ENCODE results near the gene PTGER4.
"Not testable (repeated sequence)": the region's sequence is repeated elsewhere in the genome, so short reads cannot be mapped to it uniquely, and the experiment has no call there.

Gene PTGER4

DNA sequence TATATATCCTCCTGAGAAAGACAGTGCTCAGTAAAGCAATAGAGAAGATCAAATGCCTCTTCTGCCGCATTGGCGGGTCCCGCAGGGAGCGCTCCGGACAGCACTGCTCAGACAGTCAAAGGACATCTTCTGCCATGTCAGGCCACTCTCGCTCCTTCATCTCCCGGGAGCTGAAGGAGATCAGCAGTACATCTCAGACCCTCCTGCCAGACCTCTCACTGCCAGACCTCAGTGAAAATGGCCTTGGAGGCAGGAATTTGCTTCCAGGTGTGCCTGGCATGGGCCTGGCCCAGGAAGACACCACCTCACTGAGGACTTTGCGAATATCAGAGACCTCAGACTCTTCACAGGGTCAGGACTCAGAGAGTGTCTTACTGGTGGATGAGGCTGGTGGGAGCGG is 12.2 kb downstream of the PTGER4 start:
- no peak for DNase-seq

DNA sequence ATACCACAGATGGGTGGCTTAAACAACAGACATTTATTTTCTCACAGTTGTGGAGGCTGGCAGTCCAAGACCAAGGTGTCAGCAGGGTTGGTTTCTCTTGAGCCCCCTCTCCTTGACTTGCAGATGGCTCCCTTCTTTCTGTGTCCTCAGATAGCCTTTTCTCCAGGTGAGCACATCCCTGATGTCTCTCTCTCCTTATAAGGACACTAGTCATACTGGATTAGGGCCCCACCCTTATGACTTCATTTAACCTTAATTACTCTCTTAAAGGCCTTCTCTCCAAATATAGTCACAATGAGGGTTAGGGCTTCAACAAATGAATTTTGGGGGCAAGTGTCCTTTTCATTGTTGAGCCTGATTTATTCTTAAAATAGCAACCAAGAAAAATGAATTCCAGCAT is 14.7 kb downstream of the PTGER4 start:
- DNase-seq, result no peak

DNA sequence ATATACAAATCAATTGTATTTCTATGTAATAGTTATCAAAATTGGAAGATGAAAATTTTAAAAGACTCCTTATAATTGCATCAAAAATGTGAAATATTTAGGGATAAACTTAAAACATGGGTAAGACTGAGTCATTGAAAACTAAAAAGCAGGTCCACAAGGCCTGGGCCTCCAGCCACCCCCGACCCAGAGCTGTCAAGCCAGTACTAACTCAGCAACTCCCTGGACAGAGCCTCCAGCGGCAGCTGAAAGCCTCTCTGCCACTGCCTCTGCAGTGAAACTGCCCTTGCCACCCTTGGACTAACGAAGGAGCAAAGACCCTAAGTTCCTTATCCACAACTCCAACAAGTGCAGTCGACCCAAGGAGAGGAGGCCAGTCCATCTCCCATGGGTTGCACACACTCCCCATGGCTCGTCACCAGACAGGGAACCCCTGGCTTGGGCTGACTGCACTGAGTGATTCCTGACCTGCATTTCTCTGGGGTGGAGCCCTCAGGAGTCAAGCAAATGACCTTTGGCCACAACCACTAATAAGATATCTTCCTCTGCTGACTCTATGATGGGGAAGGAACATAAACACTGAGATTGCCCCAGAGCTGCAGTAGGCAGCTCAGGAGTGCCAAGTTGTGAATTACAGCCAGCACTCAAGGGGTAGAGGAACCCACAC is 20.5 kb downstream of the PTGER4 start:
- no peak for DNase-seq

DNA sequence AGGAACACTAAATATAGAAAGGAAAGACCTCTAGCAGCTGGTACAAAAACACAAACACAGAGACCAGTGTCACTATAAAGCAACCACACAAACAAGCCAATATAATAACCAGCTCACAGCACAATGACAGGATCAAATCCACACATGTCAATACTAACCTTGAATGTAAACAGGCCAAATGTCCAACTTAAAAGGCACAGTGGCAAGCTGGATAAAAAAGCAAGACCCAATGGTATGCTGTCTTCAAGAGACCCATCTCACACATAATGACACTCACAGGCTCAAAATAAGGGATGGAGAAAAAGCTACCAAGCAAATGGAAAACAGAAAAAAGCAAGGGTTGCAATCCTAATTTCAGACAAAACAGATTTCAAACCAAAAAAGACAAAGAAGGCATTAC is 22.3 kb downstream of the PTGER4 start:
- not testable (repeated sequence) for DNase-seq

DNA sequence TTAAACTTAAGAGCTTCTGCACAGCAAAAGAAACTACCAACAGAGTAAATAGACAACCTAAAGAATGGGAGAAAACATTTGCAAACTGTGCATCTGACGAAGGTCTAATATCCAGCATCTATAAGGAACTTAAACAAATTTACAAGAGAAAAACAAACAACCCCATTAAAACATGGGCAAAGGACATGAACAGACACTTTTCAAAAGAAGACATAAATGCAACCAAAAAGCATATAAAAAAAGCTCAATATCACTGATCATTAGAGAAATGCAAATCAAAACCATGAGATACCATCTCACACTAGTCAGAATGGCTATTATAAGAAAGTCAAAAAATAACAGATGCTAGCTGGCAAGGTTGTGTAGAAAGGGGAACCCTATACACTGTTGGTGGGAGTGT is 25.8 kb downstream of the PTGER4 start:
- not testable (repeated sequence) for DNase-seq

DNA sequence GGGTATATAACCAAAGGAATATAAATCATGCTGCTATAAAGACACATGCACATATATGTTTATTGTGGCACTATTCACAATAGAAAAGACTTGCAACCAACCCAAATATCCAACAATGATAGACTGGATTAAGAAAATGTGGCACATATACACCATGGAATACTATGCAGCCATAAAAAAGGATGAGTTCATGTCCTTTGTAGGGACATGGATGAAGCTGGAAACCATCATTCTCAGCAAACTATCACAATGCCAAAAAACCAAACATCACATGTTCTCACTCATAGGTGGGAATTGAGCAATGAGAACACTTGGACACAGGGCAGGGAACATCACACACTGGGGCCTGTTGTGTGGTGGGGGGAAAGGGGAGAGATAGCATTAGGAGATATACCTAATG is 30.9 kb downstream of the PTGER4 start:
- DNase-seq, result not testable (repeated sequence)

DNA sequence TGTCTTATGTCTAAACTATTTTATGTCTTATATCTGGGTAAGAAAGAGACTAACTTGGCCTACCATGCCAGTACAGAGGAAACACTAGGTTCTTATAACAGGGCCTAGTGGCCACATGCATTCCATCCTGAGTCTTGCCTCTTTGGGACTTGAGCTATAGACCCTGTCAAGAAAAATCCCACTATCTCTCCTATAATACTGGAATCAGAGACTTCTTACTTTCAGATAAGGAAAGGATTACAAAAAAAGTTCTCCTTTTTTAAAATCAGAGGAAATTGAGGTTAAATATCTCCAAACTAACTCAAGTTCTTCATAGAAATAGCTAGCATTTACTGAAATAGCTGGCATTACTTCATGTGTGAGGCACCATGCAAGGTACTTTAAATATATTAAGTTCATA is 34.3 kb downstream of the PTGER4 start:
- no peak for DNase-seq

DNA sequence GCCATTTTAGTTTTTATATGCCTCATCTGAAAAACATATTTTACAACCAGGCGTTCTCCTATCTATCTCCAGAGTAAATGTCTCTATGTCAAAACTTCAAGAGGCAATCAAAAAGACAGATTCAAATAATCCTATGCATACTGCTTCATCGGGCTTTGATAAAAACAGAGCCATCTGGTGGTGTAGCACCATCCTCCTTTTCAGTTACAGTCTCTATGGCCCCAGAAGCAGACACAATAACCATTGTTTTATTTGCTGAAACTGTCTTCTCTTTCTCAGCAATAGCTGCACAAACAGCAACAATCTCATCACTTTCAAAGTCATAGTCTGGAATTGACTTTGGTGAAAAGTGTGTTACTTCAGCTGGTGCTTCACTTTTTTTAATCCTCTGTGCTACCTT is 36.3 kb downstream of the PTGER4 start:
- DNase-seq, result peak in 1 of 2 experiments; percentile 26

DNA sequence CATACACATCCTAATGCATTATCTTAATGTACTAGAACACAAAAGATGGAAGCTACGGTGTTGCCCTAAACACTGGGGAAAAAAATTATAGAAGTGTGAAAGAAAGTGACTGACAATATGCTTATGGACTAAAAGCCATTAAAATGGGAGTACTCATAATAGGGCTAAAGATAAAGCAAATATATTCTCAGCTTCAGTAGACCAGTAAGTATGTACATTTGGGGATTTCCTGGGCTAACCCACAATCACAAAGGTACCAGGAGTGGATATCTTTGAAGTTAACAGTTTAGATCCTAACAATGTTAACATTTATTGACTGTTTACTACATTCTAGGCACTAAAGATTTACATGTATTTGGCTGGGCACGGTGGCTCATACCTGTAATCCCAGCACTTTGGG is 36.9 kb downstream of the PTGER4 start:
- DNase-seq, result no peak

DNA sequence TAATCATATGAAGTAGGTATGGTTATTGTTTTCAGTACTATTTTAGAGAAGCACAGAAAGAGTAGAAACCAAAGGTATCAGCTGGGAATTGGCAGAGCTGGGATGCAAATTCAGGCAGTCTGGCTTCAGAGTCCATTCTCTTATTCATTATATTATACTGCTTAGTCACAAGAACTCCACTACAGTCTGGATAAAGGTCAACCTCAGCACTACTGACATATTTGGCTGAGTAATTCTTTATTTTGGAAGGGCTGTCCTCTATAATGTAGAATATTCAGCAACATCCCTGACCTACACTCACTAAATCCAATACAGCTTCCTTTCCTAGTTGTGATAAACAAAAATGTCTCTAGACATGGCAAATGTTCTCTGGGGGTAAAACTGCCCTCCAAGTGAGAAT is 37.6 kb downstream of the PTGER4 start:
- no peak for DNase-seq

DNA sequence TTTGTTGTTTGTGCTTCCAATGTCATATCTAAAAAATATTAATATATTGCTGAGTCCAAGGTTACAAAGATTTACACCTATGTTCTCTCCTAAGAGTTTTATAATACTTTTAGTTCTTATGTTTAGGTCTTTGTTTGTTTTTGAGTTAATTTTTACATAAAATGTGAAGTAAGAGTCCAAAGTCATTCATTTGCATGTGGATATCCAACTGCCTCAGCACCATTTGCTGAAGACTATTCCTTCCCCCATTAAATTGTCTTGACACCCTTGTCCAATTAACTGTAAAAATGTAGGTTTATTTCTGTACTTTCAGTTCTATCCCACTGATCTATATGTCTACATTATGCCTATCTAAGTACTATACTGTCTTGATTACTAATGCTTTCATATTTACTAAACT is 40.4 kb downstream of the PTGER4 start:
- no peak for DNase-seq

DNA sequence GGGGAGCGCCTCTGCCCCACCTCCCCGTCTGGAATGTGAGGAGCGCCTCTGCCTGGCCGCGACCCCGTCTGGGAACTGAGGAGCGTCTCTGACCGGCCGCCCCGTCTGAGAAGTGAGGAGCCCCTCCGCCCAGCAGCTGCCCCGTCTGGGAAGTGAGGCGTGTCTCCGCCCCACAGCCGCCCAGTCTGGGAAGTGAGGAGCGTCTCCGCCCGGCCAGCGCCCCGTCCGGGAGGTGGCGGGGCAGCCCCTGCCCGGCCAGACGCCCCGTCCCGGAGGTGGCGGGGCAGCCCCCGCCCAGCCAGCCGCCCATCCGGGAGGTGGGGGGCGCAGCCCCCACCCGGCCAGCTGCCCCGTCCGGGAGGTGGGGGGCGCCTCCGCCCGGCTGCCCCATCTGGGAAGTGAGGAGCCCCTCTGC is 42.8 kb downstream of the PTGER4 start:
- not testable (repeated sequence) for DNase-seq

DNA sequence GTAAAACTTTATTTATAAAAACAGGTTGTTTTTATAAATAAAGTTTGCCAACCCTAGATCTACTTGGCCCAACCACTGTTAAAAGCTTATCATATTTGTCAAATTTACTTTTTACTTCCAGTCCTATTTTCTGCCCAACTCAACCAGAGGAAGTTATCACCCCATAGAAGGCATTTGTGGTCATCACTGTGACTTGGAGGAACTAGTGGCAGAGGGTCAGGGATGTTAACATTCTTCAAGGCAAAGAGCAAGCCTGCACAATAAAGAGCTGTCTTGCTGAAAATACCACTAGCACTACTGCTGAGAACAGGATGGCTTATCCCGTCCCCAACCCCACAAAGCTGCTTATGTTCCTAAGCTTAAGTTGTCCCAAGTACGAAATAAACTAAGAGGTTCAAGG is 53.7 kb downstream of the PTGER4 start:
- peak; percentile 68 to 81 for DNase-seq

DNA sequence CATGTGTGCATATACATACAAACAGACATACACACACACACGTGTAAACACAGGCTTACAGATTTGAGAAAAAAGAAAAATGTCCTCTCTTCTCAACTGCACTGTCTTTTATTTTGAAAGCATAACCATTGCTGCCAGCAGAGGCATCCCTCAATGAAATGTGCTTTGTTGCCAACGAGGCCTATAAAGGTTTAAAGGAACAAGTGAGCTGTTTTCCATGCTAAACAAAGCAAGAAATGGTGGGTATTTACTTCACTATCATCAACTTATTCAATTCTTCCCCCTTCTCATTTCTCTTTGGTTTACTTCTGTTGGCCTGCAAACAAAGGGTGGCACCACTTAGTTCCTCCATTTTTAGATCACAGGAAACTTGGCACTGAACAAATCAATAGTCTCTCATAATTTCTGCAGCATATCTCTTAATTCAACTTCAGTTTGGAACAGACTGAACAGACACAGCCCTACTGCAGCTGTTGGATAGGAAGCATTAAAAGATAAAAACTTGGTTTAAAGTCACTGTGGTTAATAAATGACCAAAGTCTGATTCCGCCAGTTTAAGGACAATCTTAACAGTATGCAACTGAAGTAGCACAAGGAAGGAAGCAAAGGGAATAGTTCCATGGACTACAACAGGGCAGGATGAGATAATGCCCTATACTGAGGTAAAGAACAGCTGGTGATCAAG is 54.3 kb downstream of the PTGER4 start:
- DNase-seq, result peak; percentile 42 to 60

DNA sequence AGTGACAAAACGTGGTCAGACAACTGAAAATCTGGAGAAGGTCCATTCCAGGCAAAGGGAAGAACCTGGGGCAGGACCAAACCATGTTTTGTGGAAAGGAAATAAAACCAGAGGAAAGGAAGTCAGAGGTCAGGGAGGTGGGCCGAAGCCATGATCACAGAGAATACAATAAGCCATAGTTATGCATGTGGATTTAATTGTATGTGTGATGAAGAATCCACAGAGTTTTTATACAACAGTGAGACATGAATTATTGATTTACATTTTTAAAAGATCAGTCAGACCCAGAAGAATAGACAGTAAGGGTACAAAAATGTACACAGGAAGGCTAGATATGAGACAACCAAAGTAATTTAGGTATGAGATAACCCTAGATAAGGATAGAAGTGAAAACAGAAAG is 55.3 kb downstream of the PTGER4 start:
- no peak for DNase-seq

DNA sequence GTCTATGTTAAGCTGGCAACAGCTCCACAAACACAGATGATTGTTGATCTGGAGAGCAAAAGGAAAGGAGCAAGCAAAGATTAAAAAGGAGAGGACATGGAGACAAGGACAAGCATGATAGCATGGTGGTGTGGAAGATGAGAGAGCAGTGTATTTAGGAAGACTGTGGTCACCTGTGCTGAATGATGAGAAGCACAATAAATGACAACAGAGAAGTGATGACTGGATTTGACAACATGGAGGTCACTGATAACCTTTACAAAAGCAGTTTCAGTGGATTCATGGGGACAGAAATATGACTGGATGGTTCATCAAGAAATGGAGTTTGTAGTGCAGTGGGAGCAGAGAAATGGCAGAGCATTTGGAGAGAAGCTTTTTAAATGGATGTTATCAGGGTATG is 55.9 kb downstream of the PTGER4 start:
- DNase-seq, result no peak

DNA sequence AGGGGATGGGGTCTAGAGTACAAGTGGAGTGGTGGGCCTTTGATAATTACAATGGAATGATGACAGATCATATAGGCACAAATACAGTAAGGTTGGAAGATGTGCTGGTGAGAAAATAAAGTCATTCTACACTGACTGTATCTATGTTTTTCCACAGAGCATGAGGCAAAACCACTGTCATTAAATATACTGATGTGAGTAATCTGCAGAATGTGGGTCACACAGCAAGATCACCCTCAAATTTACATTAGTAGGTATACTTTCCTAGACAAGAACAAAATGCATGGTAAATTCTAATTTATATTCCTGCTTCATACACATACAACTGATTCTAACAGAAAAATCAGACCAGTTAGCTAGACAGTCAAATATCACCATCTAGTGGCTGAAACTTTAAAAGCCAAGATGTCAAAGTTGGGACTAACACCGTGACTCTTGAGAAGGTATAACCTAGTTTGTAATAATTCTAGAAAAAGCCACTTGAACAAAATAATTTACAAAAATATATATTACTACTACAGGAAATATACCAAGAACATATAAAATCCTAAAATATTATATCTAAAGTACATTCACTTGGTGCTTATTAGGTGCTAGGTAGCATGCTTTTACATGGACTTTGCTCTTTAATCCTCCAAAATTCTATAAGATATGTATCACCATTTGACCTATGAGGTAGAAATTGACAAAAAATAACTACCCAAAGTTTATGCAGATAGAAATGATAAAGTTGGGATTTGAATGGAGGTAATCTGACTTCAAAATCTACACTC is 56.6 kb downstream of the PTGER4 start:
- peak; percentile 65 to 67 for DNase-seq

DNA sequence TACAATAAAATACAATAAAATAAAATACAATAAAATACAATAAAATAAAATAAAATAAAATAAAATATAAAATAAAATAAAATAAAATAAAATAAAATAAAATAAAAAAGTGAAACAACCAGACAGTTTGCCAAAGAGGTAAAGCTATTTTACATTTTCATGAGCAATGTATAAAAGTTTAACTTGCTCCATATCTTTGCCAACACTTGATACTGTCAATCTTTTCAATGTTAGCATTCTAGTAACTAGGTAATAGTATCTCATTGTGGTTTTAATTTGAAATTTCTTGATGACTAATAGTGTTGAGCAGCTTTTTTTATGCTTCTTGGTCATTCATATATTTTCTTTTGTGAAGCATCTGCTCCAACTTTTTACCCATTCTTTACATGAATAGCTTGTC is 58.8 kb downstream of the PTGER4 start:
- DNase-seq, result no peak

Data from Kasumi-1 (cell line).